Neuron (in vitro differentiated cells): ENCODE measurements around the gene GNG7.
"Not testable (repeated sequence)": the region's sequence is repeated elsewhere in the genome, so short reads cannot be mapped to it uniquely, and the experiment has no call there.

Experiments used
- H2AFZ ChIP-seq: one replicate; pipeline ENCODE4 v1.6.1; 2013; ENCODE audit warnings: low read depth, mild to moderate bottlenecking, inconsistent platforms, low read length, moderate library complexity
- H3K27me3 ChIP-seq: one replicate; pipeline ENCODE4 v1.6.1; 2013; ENCODE audit warnings: low read length; ENCODE audit not compliant: insufficient read depth
- H3K36me3 ChIP-seq: one replicate; pipeline ENCODE4 v1.6.1; 2013; ENCODE audit warnings: low read length; ENCODE audit not compliant: insufficient read depth
- H3K4me1 ChIP-seq: one replicate; pipeline ENCODE4 v1.6.1; 2013; ENCODE audit warnings: low read length; ENCODE audit not compliant: insufficient read depth
- H3K4me3 ChIP-seq: 2 replicates; pipeline ENCODE4 v1.5.1; 2013; ENCODE audit warnings: mild to moderate bottlenecking, low read length, moderate library complexity
- H3K9me3 ChIP-seq: one replicate; pipeline ENCODE4 v1.6.1; 2013; ENCODE audit warnings: low read length

The GNG7 gene

DNA sequence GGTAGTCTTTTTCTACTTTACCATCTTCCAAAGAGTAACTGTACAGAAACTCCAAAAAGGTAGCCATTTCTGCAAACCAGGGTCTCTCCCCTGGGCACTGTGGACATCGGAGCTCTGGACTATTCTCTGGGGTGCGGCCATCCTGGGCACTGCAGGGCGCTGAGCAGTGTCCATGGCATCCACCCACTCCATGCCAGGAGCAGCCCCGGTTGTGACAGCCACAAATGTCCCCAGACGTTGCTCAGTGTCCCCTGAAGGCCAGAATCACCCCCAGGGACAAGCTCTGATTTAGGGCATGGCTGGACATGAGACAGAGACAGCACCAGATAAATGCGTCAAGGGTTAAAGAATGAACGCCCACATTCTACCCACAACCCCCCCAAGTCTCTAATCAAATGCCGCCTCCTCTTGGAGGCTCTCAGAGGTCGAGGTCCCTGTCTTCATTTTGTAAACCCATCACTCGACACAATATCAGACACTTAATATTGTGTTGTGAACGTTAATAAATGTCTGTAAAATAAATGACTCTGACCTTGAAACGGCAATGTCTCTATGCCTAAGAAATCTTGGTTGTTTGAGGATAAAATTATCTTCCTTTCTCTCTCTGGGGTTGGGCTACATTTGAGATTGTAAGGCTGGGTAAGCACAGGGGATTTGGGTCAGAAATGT is 8.9 kb downstream of the GNG7 start:
- Histone ChIP-seq H3K4me3 (no peak overlapping the region), H3K9me3 (no peaks in the 10 kb centered on the region), H3K27me3 (no peaks in the 10 kb centered on the region), H2AFZ (no peak overlapping the region), H3K4me1 (peaks cover 2% of the 10 kb centered on the region), H3K36me3 (no peaks in the 10 kb centered on the region)

DNA sequence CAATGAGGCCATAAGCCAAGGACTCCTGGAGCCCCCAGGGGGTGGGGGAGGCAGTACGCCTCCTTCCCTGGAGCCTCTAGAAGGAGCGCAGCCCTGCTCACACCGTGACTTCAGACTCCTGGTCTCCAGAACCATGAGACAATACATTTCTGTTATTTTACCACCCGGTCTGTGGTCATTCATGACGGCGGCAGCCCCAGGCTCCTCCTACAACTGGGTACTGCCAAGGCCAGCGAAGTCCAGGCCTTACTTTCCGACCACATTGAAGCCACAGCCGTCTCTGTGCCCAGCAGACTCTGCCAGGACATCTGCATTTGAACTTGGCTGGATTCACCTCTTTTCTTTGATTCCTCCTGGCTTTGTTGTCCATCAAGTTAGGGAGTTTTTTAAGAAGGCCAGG is 10.5 kb downstream of the GNG7 start:
- Histone ChIP-seq H3K36me3 (no peaks in the 10 kb centered on the region), H3K27me3 (no peaks in the 10 kb centered on the region), H3K4me3 (no peak overlapping the region), H3K9me3 (peaks cover 5% of the 10 kb centered on the region), H2AFZ (no peak overlapping the region), H3K4me1 (peaks cover 2% of the 10 kb centered on the region)

DNA sequence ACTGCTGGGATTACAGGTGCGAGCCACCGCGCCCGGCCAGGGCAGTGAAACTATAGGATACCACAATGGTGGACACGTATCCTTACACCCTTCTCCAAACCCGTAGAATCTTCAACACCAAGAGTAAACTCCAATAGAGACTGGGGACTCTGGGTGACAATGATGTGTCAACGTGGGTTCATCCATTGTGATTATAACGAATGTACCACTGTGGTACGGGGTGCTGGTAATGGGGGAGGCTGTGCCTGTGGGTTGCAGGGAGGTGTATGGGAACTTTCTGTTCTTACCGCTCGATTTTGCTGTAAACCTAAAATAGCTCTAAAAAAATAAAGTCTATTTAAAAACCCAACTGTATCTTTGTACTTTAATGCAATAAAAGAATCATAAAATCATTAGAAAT is 11.6 kb downstream of the GNG7 start:
- H2AFZ ChIP-seq = no peak overlapping the region
- no peaks in the 10 kb centered on the region for H3K36me3 ChIP-seq
- no peak overlapping the region for H3K4me3 ChIP-seq
- H3K27me3 ChIP-seq = no peaks in the 10 kb centered on the region
- H3K9me3 ChIP-seq = peaks cover 7% of the 10 kb centered on the region
- H3K4me1 ChIP-seq = peaks cover 3% of the 10 kb centered on the region

GRCh38 chr19:2686360-2686759 is 16.1 kb downstream of the GNG7 start:
- Histone ChIP-seq H3K36me3 (no peaks in the 10 kb centered on the region), H2AFZ (no peak overlapping the region), H3K9me3 (peaks cover 10% of the 10 kb centered on the region), H3K4me3 (no peak overlapping the region), H3K27me3 (no peaks in the 10 kb centered on the region), H3K4me1 (peaks cover 4% of the 10 kb centered on the region)

DNA sequence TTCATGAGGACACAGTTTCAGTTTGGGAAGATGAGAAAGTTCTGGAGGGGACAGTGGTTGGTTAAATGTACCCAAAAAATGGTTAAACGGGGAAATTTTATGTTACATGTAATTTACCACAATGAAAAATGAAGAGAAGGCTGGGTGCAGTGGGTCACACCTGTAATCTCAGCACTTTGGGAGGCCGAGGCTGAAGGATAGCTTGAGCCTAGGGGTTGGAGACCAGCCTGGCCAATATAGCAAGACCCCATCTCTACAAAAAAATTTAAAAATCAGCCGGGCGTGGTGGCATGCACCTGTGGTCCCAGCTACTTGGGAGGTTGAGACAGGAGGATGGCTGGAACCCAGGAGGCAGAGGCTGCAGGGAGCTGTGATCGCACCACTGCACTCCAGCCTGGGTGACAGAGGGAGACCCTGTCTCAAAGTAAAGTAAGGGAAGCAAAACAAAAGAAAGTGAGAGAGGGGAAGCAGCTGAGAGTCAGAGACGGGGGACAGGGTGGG is 17.2 kb downstream of the GNG7 start:
- H3K4me1 ChIP-seq = peaks cover 4% of the 10 kb centered on the region
- no peak overlapping the region for H2AFZ ChIP-seq
- H3K27me3 ChIP-seq = no peaks in the 10 kb centered on the region
- H3K36me3 ChIP-seq = no peaks in the 10 kb centered on the region
- no peak overlapping the region for H3K4me3 ChIP-seq
- H3K9me3 ChIP-seq = peaks cover 10% of the 10 kb centered on the region

DNA sequence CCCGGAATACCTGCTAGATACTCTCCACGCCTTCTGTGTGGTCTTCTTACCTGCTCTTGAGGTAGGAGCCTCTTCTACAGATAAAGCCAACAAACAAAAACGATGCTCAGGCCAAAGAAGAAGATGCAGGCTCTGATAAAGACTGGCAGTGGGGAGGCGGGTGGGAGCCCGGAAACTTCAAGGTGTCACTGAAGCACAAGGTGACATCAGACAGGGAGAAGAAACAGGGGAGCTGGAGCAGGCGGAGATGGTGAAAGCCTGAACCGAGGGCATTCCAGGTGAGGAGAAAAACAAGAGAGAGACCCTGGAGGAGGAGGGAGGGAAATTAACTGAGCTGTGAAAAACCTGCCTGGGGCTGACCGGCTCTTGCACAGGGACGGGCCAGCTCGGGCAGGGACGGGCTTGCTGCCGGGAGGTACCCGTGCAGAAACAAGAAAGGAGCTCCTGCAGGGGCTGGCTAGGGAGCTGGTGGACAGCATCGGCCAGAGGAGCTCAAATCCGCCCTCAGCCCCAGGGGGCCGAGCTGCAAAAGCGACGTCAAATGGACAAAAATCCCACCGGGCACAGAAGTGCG is 19.0 kb downstream of the GNG7 start:
- no peak overlapping the region for H2AFZ ChIP-seq
- no peaks in the 10 kb centered on the region for H3K36me3 ChIP-seq
- H3K4me1 ChIP-seq = peaks cover 4% of the 10 kb centered on the region

GRCh38 chr19:2680808-2681207 is 21.7 kb downstream of the GNG7 start:
- peaks cover 3% of the 10 kb centered on the region for H3K4me1 ChIP-seq
- no peak overlapping the region for H3K4me3 ChIP-seq
- no peaks in the 10 kb centered on the region for H3K36me3 ChIP-seq
- peaks cover 3% of the 10 kb centered on the region for H3K9me3 ChIP-seq
- no peaks in the 10 kb centered on the region for H3K27me3 ChIP-seq
- no peak overlapping the region for H2AFZ ChIP-seq

More for the DNA sequence above, 19.0 kb downstream of the GNG7 start:
- no peaks in the 10 kb centered on the region for H3K27me3 ChIP-seq
- H3K9me3 ChIP-seq = peaks cover 9% of the 10 kb centered on the region
- no peak overlapping the region for H3K4me3 ChIP-seq

DNA sequence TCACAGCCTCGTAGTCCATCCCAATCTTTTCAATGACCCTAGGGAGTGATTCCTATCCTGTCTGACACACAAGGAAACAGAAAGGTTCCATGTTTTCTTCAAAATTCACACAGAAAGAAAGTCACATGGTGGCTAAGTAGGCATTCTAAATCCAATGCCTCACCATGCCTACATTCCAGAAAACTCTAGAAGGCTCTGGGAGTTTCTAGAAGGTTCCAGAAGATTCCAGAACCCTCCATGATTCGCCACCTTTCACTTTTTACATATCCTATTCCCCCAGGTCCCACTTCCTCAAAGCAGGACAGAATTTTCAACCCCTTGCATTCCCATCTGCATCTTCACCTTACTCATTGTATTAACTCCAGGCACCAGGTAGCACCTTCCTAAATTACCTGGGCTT is 23.1 kb downstream of the GNG7 start:
- H3K36me3 ChIP-seq = no peaks in the 10 kb centered on the region
- H3K27me3 ChIP-seq = no peaks in the 10 kb centered on the region
- no peaks in the 10 kb centered on the region for H3K4me1 ChIP-seq
- no peak overlapping the region for H2AFZ ChIP-seq
- H3K9me3 ChIP-seq = peaks cover 5% of the 10 kb centered on the region
- H3K4me3 ChIP-seq = no peak overlapping the region

GRCh38 chr19:2678948-2679347 is 23.5 kb downstream of the GNG7 start:
- not testable (repeated sequence) for H3K27me3 ChIP-seq, H2AFZ ChIP-seq, H3K36me3 ChIP-seq, H3K9me3 ChIP-seq, H3K4me3 ChIP-seq, H3K4me1 ChIP-seq

- Histone ChIP-seq H3K4me3 (no peak overlapping the region), H3K27me3 (no peaks in the 10 kb centered on the region), H2AFZ (no peak overlapping the region), H3K9me3 (peaks cover 2% of the 10 kb centered on the region), H3K4me1 (no peaks in the 10 kb centered on the region), H3K36me3 (no peaks in the 10 kb centered on the region)
Measured at GRCh38 chr19:2678044-2678671, 24.3 kb downstream of the GNG7 start.

DNA sequence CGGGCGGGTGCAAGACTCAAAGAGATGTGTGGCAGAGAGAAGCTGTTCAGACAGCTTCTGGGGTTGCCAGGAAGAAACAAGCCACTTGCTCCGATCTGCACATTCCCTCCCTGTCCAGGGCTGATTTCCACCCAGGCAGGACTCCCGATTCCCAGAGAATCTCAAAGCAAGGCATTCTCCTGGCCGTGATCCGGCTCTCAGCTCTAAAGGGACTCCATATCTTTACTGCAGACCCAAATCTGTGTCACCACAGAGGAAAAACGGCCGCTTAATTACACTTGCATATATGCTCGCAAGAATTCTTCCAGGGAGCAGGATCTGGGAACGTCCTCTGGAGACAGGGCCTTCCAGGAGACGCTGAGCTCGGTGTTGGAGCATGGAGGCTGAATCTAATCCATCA is 25.7 kb downstream of the GNG7 start:
- H2AFZ ChIP-seq = no peak overlapping the region
- no peak overlapping the region for H3K4me3 ChIP-seq
- H3K27me3 ChIP-seq = no peaks in the 10 kb centered on the region
- no peaks in the 10 kb centered on the region for H3K36me3 ChIP-seq
- no peaks in the 10 kb centered on the region for H3K4me1 ChIP-seq
- peaks cover 2% of the 10 kb centered on the region for H3K9me3 ChIP-seq

- peaks cover 2% of the 10 kb centered on the region for H3K9me3 ChIP-seq
- no peaks in the 10 kb centered on the region for H3K36me3 ChIP-seq
- H2AFZ ChIP-seq = no peak overlapping the region
- no peak overlapping the region for H3K4me3 ChIP-seq
- no peaks in the 10 kb centered on the region for H3K27me3 ChIP-seq
- H3K4me1 ChIP-seq = no peaks in the 10 kb centered on the region
Measured at GRCh38 chr19:2675892-2676291, 26.6 kb downstream of the GNG7 start.

DNA sequence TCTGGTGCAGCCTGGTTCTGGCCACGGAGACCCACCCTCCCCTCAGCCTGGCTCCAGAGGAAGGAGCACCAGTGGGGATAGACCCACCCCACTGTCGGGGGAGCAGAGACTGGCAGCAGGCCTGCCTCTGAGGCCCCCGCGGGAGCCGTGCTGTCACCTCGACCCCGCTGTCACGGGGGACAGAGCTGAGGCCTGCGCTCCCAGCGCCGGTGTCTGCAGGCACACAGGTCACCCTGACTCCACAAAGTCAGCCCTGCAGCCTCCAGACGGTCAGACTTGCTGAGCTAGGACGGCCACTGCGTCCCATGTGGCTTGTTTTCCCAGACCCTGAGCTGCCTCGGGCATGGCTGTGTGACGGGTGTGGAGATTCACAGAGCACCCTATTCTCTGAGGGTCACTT is 32.3 kb downstream of the GNG7 start:
- Histone ChIP-seq H3K4me3 (no peak overlapping the region), H3K4me1 (no peaks in the 10 kb centered on the region), H3K9me3 (peaks cover 2% of the 10 kb centered on the region), H2AFZ (no peak overlapping the region), H3K27me3 (no peaks in the 10 kb centered on the region), H3K36me3 (no peaks in the 10 kb centered on the region)
